B cell (primary cell): ENCODE measurements around the gene HLX. TPM values are rescaled to one million over a fixed set of nuclear protein-coding genes. Genes with fewer than 3 reads are reported as not detected.

ENCODE experiments used
- ATAC-seq: fragments of 200-7000 bp; cut with Tn5 transposase; one replicate; pipeline ENCODE4 v1.10.0; 2021; ENCODE audit warnings: low read depth, mild to moderate bottlenecking, moderate number of reproducible peaks, moderate library complexity
- CTCF ChIA-PET: fragments of 350-600 bp; sonication (Branson Sonifier 250); formaldehyde crosslinking; loops from one replicate; lab custom pipeline; 2021; ENCODE audit warnings: antibody characterized with exemption, inconsistent platforms; lab: Charles Lee
- POLR2A ChIA-PET: fragments of 350-600 bp; sonication (Branson Sonifier 250); formaldehyde crosslinking; loops from one replicate; lab custom pipeline; 2021; ENCODE audit warnings: antibody characterized with exemption; lab: Charles Lee
- DNase-seq: peaks from one replicate; pipeline ENCODE4 v3.0.0; 2013
- H2AFZ ChIP-seq: 2 replicates; pipeline ENCODE4 v1.6.1; 2012; ENCODE audit warnings: mild to moderate bottlenecking, low read depth, low read length; ENCODE audit not compliant: insufficient read depth, poor library complexity, severe bottlenecking
- H3K27ac ChIP-seq, 2 donors: 1 replicate in 1 of 2; 2 replicates in 1 of 2; pipeline ENCODE4 v1.5.1; 2012 to 2013; ENCODE audit warnings: low read length in 2 of 2, mild to moderate bottlenecking in 2 of 2, moderate library complexity in 1 of 2
- H3K27me3 ChIP-seq, 4 experiments: fragments of 200-600 bp in 1 of 4; sonication (generic) in 1 of 4; replicated peaks in 1 of 4; 1 replicate in 2 of 4; 2 replicates in 2 of 4; pipeline versions ENCODE4 v1.6.1 to v1.7.0; 2013 to 2016; ENCODE audit warnings: low read length in 3 of 4, mild to moderate bottlenecking in 2 of 4, mixed read lengths in 1 of 4, moderate library complexity in 1 of 4; ENCODE audit not compliant: insufficient read depth in 4 of 4, control insufficient read depth in 3 of 4; ENCODE audit errors: control extremely low read depth in 1 of 4
- H3K36me3 ChIP-seq, 2 experiments: replicated peaks in 1 of 2; 1 replicate in 1 of 2; 2 replicates in 1 of 2; pipeline versions ENCODE4 v1.6.1 to v1.7.1; 2013; ENCODE audit warnings: low read length in 1 of 2; ENCODE audit not compliant: insufficient read depth in 2 of 2, control insufficient read depth in 1 of 2; ENCODE audit errors: control extremely low read depth in 1 of 2, extremely low read depth in 1 of 2
- H3K4me1 ChIP-seq, 2 donors: fragments of 200-600 bp in 1 of 2; sonication (generic) in 1 of 2; 1 replicate in 1 of 2; 2 replicates in 1 of 2; pipeline versions ENCODE4 v1.5.1 to v1.6.1; 2013 to 2017; ENCODE audit warnings: low read length in 2 of 2; ENCODE audit not compliant: control insufficient read depth in 2 of 2, insufficient read depth in 2 of 2
- H3K4me2 ChIP-seq: replicated peaks from 2 replicates; pipeline ENCODE3; 2012; ENCODE audit warnings: mild to moderate bottlenecking, low read depth, low read length; ENCODE audit not compliant: poor library complexity, severe bottlenecking
- H3K4me3 ChIP-seq, 5 experiments: fragments of 200-600 bp in 1 of 5; sonication (generic) in 1 of 5; 1 replicate in 3 of 5; 2 replicates in 2 of 5; pipeline versions ENCODE4 v1.5.1 to v1.7.0; 2011 to 2016; ENCODE audit warnings: low read length in 4 of 5, mild to moderate bottlenecking in 4 of 5, low read depth in 2 of 5, control low read depth in 1 of 5, moderate library complexity in 1 of 5; ENCODE audit not compliant: insufficient read depth in 1 of 5; ENCODE audit errors: control extremely low read depth in 1 of 5, extremely low read depth in 1 of 5
- H3K79me2 ChIP-seq: fragments of 200-600 bp; sonication (generic); one replicate; pipeline ENCODE4 v1.6.0; 2016; ENCODE audit warnings: low read length; ENCODE audit not compliant: control insufficient read depth, insufficient read depth
- H3K9ac ChIP-seq: fragments of 200-600 bp; sonication (generic); 2 replicates; pipeline ENCODE4 v1.6.1; 2017; ENCODE audit warnings: mild to moderate bottlenecking, low read length, moderate library complexity
- H3K9me3 ChIP-seq, 3 donors: one replicate each; pipeline versions ENCODE4 v1.6.1 to v1.7.1; 2013; ENCODE audit warnings: low read length in 2 of 3; ENCODE audit not compliant: control insufficient read depth in 2 of 3, insufficient read depth in 1 of 3; ENCODE audit errors: control extremely low read depth in 1 of 3
- H4K20me1 ChIP-seq: 2 replicates; pipeline ENCODE4 v1.6.0; 2012; ENCODE audit warnings: mild to moderate bottlenecking, low read length; ENCODE audit not compliant: insufficient read depth, control insufficient read depth, poor library complexity, severe bottlenecking
- H3K27ac Mint-ChIP-seq: one replicate; pipeline ENCODE4 v1.8.0; 2021; ENCODE audit warnings: mixed read lengths
- H3K27me3 Mint-ChIP-seq: one replicate; pipeline ENCODE4 v1.8.0; 2021; ENCODE audit warnings: mixed read lengths
- H3K4me1 Mint-ChIP-seq: one replicate; pipeline ENCODE4 v1.8.0; 2021; ENCODE audit warnings: mixed read lengths
- H3K4me3 Mint-ChIP-seq: one replicate; pipeline ENCODE4 v1.8.0; 2021; ENCODE audit warnings: mixed read lengths
- H3K9me3 Mint-ChIP-seq: one replicate; pipeline ENCODE4 v1.8.0; 2022; ENCODE audit warnings: mixed read lengths; ENCODE audit not compliant: insufficient read depth
- CTCF ChIP-seq: fragments of 200-600 bp; IDR thresholded peaks from one replicate; pipeline ENCODE4 v1.8.0; 2022; ENCODE audit warnings: antibody characterized with exemption, mild to moderate bottlenecking
- EZH2 ChIP-seq: IDR thresholded peaks from 2 replicates; pipeline ENCODE4 v1.6.1; 2012; ENCODE audit warnings: borderline replicate concordance, low read depth, mild to moderate bottlenecking, moderate library complexity, low read length; ENCODE audit not compliant: insufficient read depth, poor library complexity, severe bottlenecking
- WGBS: methylation state at CpG from one replicate; pipeline ENCODE4 v1.1.5; 2013; ENCODE audit warnings: missing lambda C conversion rate; ENCODE audit not compliant: insufficient coverage; 5-methylcytosine and 5-hydroxymethylcytosine counted together
- intact Hi-C: fragments of 100-400 bp; cut with micrococcal nuclease; formaldehyde crosslinking; loops from one replicate; pipeline ENCODE4 v1.10.0; 2022
- polyA plus RNA-seq: library from polyadenylated mRNA; depleted of rRNA; stranded (reverse); fragments of >200 nt; gene quantifications from 2 replicates; pipeline ENCODE4 v1.2.3, GENCODE V29; 2012
- total RNA-seq, 2 donors: library from RNA; stranded (reverse); fragments of 120-200 nt in 1 of 2; gene quantifications; 1 replicate in 1 of 2; 2 replicates in 1 of 2; pipeline versions ENCODE4 v1.2.3 to v1.2.4, GENCODE V29; 2013 to 2022

The HLX gene
- total and polyA plus RNA-seq, 2 donors (not counting 1 experiment from before 2014, with no cell fraction given) = 3.4 to 9.1 TPM

GRCh38 chr1:220886470-220887201, 7.4 kb downstream of the HLX start:
- no peak for DNase-seq
- H3K9me3 ChIP-seq = peaks cover 0 to 36% (median 0%) of the 10 kb centered on the region in 3 donors
- peaks cover 28 to 29% of the 10 kb centered on the region in 2 donors for H3K4me1 ChIP-seq
- H3K27me3 ChIP-seq = peaks cover 0 to 68% (median 45%) of the 10 kb centered on the region in 4 experiments
- H2AFZ ChIP-seq = no peak overlapping the region
- Mint-ChIP-seq H3K4me1 (peaks cover 29% of the 10 kb centered on the region), H3K9me3 (no peaks in the 10 kb centered on the region), H3K27me3 (peaks cover 51% of the 10 kb centered on the region), H3K4me3 (peak overlapping the region; percentile 17), H3K27ac (no peak overlapping the region)
- H3K4me2 ChIP-seq = peak overlapping the region; percentile 76
- ChIA-PET POLR2A (no interaction called here), CTCF (interaction anchor here (1.9 kb wide), 1 partner anchor 8 kb away, joined by 5 read pairs; no protein-coding TSS in a partner anchor)
- H3K36me3 ChIP-seq = no peaks in the 10 kb centered on the region
- no peak overlapping the region for H3K9ac ChIP-seq
- H4K20me1 ChIP-seq = no peaks in the 10 kb centered on the region
- intact Hi-C loops = no loop called here
- ATAC-seq = no peak
- H3K27ac ChIP-seq = no peak overlapping the region
- over 99% methylated on average over 17 of the region's 26 CpGs for WGBS
- TF ChIP-seq CTCF (no peak), EZH2 (no peak)
- H3K4me3 ChIP-seq = no peak overlapping the region
- H3K79me2 ChIP-seq = no peaks in the 10 kb centered on the region

- peak overlapping the region; percentile 76 for H3K4me2 ChIP-seq
- peaks cover 0 to 42% (median 0%) of the 10 kb centered on the region in 3 donors for H3K9me3 ChIP-seq
- no peak for DNase-seq
- TF ChIP-seq EZH2 (no peak), CTCF (no peak)
- POLR2A ChIA-PET = no interaction called here
- CTCF ChIA-PET = no interaction called here
- no peak for ATAC-seq
- no peaks in the 10 kb centered on the region for H3K9me3 Mint-ChIP-seq
- H3K36me3 ChIP-seq = no peaks in the 10 kb centered on the region
- H3K27me3 Mint-ChIP-seq = peaks cover 57% of the 10 kb centered on the region
- H3K4me3 Mint-ChIP-seq = peak overlapping the region; percentile 79
- H3K27ac Mint-ChIP-seq = no peak overlapping the region
- H3K4me1 Mint-ChIP-seq = peaks cover 32% of the 10 kb centered on the region
- peak overlapping the region in 2 of 5 experiments; percentile 35 to 39 for H3K4me3 ChIP-seq
- H3K4me1 ChIP-seq = peaks cover 31 to 33% of the 10 kb centered on the region in 2 donors
- 69% methylated on average over 11 of the region's 11 CpGs for WGBS
- H3K27me3 ChIP-seq = peaks cover 0 to 72% (median 50%) of the 10 kb centered on the region in 4 experiments
- H3K79me2 ChIP-seq = no peaks in the 10 kb centered on the region
- intact Hi-C loops = no loop called here
- H4K20me1 ChIP-seq = no peaks in the 10 kb centered on the region
- H3K27ac ChIP-seq = no peak overlapping the region
- H2AFZ ChIP-seq = peak overlapping the region; percentile 59
- H3K9ac ChIP-seq = peak overlapping the region; percentile 52
These were observed 7.9 kb downstream of the HLX start for GRCh38 chr1:220887202-220887519.
